Psoas muscle (tissue), 8 donors: Measurements from ENCODE around the gene DYNC1LI1. TPM values are rescaled to one million over a fixed set of nuclear protein-coding genes. Genes with fewer than 3 reads are reported as not detected.
A peak's percentile ranks its signal among the peaks of the same experiment; 100 is the strongest.

Experiments used
- ATAC-seq, 4 donors: fragments of 200-7000 bp; cut with Tn5 transposase; one replicate each; pipeline ENCODE4 v1.9.1; 2020; ENCODE audit warnings: moderate library complexity in 3 of 4, mild to moderate bottlenecking in 2 of 4
- DNase-seq, 2 donors: peaks; one replicate each; pipeline ENCODE4 v3.0.0-alpha.2; 2020
- H3K27ac ChIP-seq: fragments of 200-600 bp; one replicate; pipeline ENCODE4 v1.8.0; 2022
- H3K27me3 ChIP-seq, 3 donors: fragments of 200-600 bp in 1 of 3; one replicate each; pipeline versions ENCODE4 v1.6.1 to v1.8.0; 2013 to 2022; ENCODE audit warnings: low read length in 2 of 3, mild to moderate bottlenecking in 2 of 3, moderate library complexity in 1 of 3; ENCODE audit not compliant: insufficient read depth in 3 of 3
- H3K36me3 ChIP-seq, 2 donors: fragments of 200-600 bp in 1 of 2; one replicate each; pipeline versions ENCODE4 v1.6.1 to v1.8.0; 2013 to 2022; ENCODE audit warnings: low read depth in 1 of 2, mild to moderate bottlenecking in 1 of 2, moderate library complexity in 1 of 2; ENCODE audit not compliant: insufficient read depth in 1 of 2
- H3K4me1 ChIP-seq: fragments of 200-600 bp; one replicate; pipeline ENCODE4 v1.8.0; 2022
- H3K4me3 ChIP-seq: fragments of 200-600 bp; one replicate; pipeline ENCODE4 v1.8.0; 2022; ENCODE audit warnings: mild to moderate bottlenecking
- H3K9me3 ChIP-seq: fragments of 200-600 bp; one replicate; pipeline ENCODE4 v1.8.0; 2022
- CTCF ChIP-seq: fragments of 200-600 bp; IDR thresholded peaks from one replicate; pipeline ENCODE4 v1.8.0; 2022; ENCODE audit warnings: antibody characterized with exemption
- WGBS, 3 donors: extraction: QIAGEN DNeasy Blood & Tissue Kit; methylation state at CpG; one replicate each; pipeline versions ENCODE4 v1.1.6 to v1.1.7; 2013; 5-methylcytosine and 5-hydroxymethylcytosine counted together
- intact Hi-C, 2 donors: fragments of 100-400 bp; cut with DNase I; formaldehyde crosslinking; loops; one replicate each; pipeline versions ENCODE4 v1.11.0 to v1.14.2; 2022
- polyA plus RNA-seq, 3 donors: library from polyadenylated mRNA; stranded (reverse); fragments of 200-250 nt; gene quantifications; one replicate each; pipeline ENCODE4 v1.2.3, GENCODE V29; 2013
- total RNA-seq, 4 donors: library from RNA; stranded (reverse); fragmentation: NEBNext Ultra II Directional in 2 of 4; extraction: Animal tissue kit (Norgen Biotek cat#: 25700) in 2 of 4; gene quantifications; one replicate each; pipeline versions ENCODE4 v1.2.1 to v1.2.4, GENCODE V29; 2021 to 2023
- donor health status: healthy with polysubstance abuse.
- donor health status: DM: no; HTN: no; CAD: no; lungs with moderate emphysema.
- donor health status: Bipolar disorder and iron deficiency.
- donor health status: healthy.
- donor health status: DM: yes; HTN: yes; CAD: no.
- donor health status: DM: no; HTN: no; CAD: no.
- donor health status: DM: no; HTN: no; CAD: no.
- donor health status: DM: yes; HTN: yes; CAD: no.

Gene DYNC1LI1
- total and polyA plus RNA-seq, 7 donors: 37.4 to 56.8 (median 47.3) TPM

GRCh38 chr3:32569540-32570420, 878 bp downstream of the DYNC1LI1 start:
- intact Hi-C loops: loop anchor here (1.0 to 10.0 kb wide), 4 partner anchors 67 to 115 kb away; partner anchors contain the start of genes CMTM6 (in 1 of the 2) and CNOT10 (in 1 of the 2)
- no peak for TF ChIP-seq CTCF
- Histone ChIP-seq H3K27ac (peak overlapping the region; percentile 90), H3K27me3 (no peaks in the 10 kb centered on the region), H3K4me1 (peaks cover 18% of the 10 kb centered on the region), H3K9me3 (no peaks in the 10 kb centered on the region), H3K36me3 (peaks cover 0 to 13% of the 10 kb centered on the region in 2 donors), H3K4me3 (peak overlapping the region; percentile 71)
- 1 to 3% (median 2%) methylated on average over 29 to 40 of the region's 40 CpGs for WGBS, 3 donors
- peak; percentile 59 to 68 (median 60) for ATAC-seq
- DNase-seq: peak; percentile 62 to 82

- Histone ChIP-seq H3K4me3 (peak overlapping the region; percentile 71), H3K4me1 (peaks cover 18% of the 10 kb centered on the region), H3K36me3 (peaks cover 0 to 13% of the 10 kb centered on the region in 2 donors), H3K27ac (peak overlapping the region; percentile 90), H3K27me3 (no peaks in the 10 kb centered on the region), H3K9me3 (no peaks in the 10 kb centered on the region)
- ATAC-seq: no peak
- DNase-seq: no peak
- TF ChIP-seq CTCF: no peak
- WGBS, 3 donors: 81 to 90% (median 83%) methylated on average over 2 of the region's 2 CpGs
- intact Hi-C loops: no loop called here
Measured at GRCh38 chr3:32568953-32569352, 1.7 kb downstream of the DYNC1LI1 start.

GRCh38 chr3:32564195-32564594, 6.5 kb downstream of the DYNC1LI1 start:
- H3K27me3 ChIP-seq: no peaks in the 10 kb centered on the region
- intact Hi-C loops: no loop called here

GRCh38 chr3:32562640-32563039, 8.0 kb downstream of the DYNC1LI1 start:
- 96 to 97% (median 97%) methylated on average over 7 of the region's 7 CpGs for WGBS, 3 donors
- DNase-seq (no peak), ATAC-seq (no peak)
- H3K4me1 ChIP-seq: peaks cover 8% of the 10 kb centered on the region
- TF ChIP-seq CTCF: no peak
- no peak overlapping the region for H3K4me3 ChIP-seq
- H3K9me3 ChIP-seq: no peaks in the 10 kb centered on the region
- peaks cover 0 to 13% of the 10 kb centered on the region in 2 donors for H3K36me3 ChIP-seq
- H3K27me3 ChIP-seq: no peaks in the 10 kb centered on the region
- intact Hi-C loops: no loop called here
- H3K27ac ChIP-seq: no peak overlapping the region

More at GRCh38 chr3:32564195-32564594, 6.5 kb downstream of the DYNC1LI1 start:
- Histone ChIP-seq H3K4me1 (peaks cover 20% of the 10 kb centered on the region), H3K36me3 (peaks cover 0 to 13% of the 10 kb centered on the region in 2 donors), H3K4me3 (no peak overlapping the region), H3K27ac (no peak overlapping the region), H3K9me3 (no peaks in the 10 kb centered on the region)
- TF ChIP-seq CTCF: no peak
- ATAC-seq: no peak
- WGBS, 3 donors: 93 to 98% (median 94%) methylated on average over 1 of the region's 1 CpG
- DNase-seq: no peak
